Measurements from ENCODE around the gene RNF207.

GRCh38 chr1:6233376-6233775 lies 27.5 kb downstream of the RNF207 start:
- TF ChIP-seq RFX5 (IDR thresholded peaks at IDR 0.05; ENCODE audit: low read depth, low read length) (no peak), ONECUT2 (CRISPR knock-in tag; IDR thresholded peaks at IDR 0.05) (no peak), MYC (CRISPR knock-in tag; IDR thresholded peaks at IDR 0.05; ENCODE audit: borderline replicate concordance) (no peak), ZNF710 (CRISPR knock-in tag; IDR thresholded peaks at IDR 0.05; ENCODE audit: borderline replicate concordance) (no peak), TOPORS (CRISPR knock-in tag; IDR thresholded peaks at IDR 0.05) (no peak), CTCF (CRISPR knock-in tag; IDR thresholded peaks at IDR 0.05) (no peak), ZNF24 (IDR thresholded peaks at IDR 0.05) (no peak), ZZZ3 (CRISPR knock-in tag; IDR thresholded peaks at IDR 0.05; ENCODE audit: borderline replicate concordance) (no peak), EZH2 (conservative IDR thresholded peaks at IDR 0.05; ENCODE audit: low read depth, low read length) (no peak), MAZ (IDR thresholded peaks at IDR 0.05; ENCODE audit: borderline replicate concordance, low read depth, low read length) (no peak), MAZ (CRISPR knock-in tag; IDR thresholded peaks at IDR 0.05; ENCODE audit: low read depth) (no peak), CBFB (CRISPR knock-in tag; IDR thresholded peaks at IDR 0.05) (no peak), ESRRA (CRISPR knock-in tag; IDR thresholded peaks at IDR 0.05; ENCODE audit: low read depth) (no peak), ARNT (IDR thresholded peaks at IDR 0.05) (no peak), ZNF136 (CRISPR knock-in tag; IDR thresholded peaks at IDR 0.05; ENCODE audit: low read depth) (no peak)
